Measurements from ENCODE around the gene LYRM1.
"Not testable (repeated sequence)": the region's sequence is repeated elsewhere in the genome, so short reads cannot be mapped to it uniquely, and the experiment has no call there.

LYRM1 gene

GRCh38 chr16:20937736-20938135 lies 37.2 kb downstream of the LYRM1 start:
- no peak for DNase-seq (ENCODE audit: low spot score)

GRCh38 chr16:20938426-20938825 lies 37.9 kb downstream of the LYRM1 start:
- DNase-seq (ENCODE audit: low spot score) = no peak

- DNase-seq (ENCODE audit: low spot score) = no peak
These were observed 39.0 kb downstream of the LYRM1 start for GRCh38 chr16:20939611-20940010.

- DNase-seq (ENCODE audit: low spot score) = no peak
These were observed 40.5 kb downstream of the LYRM1 start for GRCh38 chr16:20940871-20941635.

- no peak for DNase-seq (ENCODE audit: low spot score)
These were observed 41.0 kb downstream of the LYRM1 start for GRCh38 chr16:20941636-20941926.

GRCh38 chr16:20942256-20942655 lies 41.7 kb downstream of the LYRM1 start:
- no peak for DNase-seq (ENCODE audit: low spot score)

- DNase-seq (ENCODE audit: low spot score) = no peak
These were observed 44.4 kb downstream of the LYRM1 start for GRCh38 chr16:20944861-20945574.

GRCh38 chr16:20945575-20945875 lies 45.0 kb downstream of the LYRM1 start:
- DNase-seq (ENCODE audit: low spot score) = not testable (repeated sequence)

- no peak for DNase-seq (ENCODE audit: low spot score)
These were observed 45.6 kb downstream of the LYRM1 start for GRCh38 chr16:20946015-20946629.

GRCh38 chr16:20948444-20948843 lies 47.9 kb downstream of the LYRM1 start:
- no peak for DNase-seq (ENCODE audit: low spot score)

- DNase-seq (ENCODE audit: low spot score) = no peak
These were observed 49.1 kb downstream of the LYRM1 start for GRCh38 chr16:20949660-20950059.

- no peak for DNase-seq (ENCODE audit: low spot score)
These were observed 49.7 kb downstream of the LYRM1 start for GRCh38 chr16:20950294-20950693.

GRCh38 chr16:20952139-20952920 lies 51.8 kb downstream of the LYRM1 start:
- peak; percentile 35 for DNase-seq (ENCODE audit: low spot score)

GRCh38 chr16:20954574-20954973 lies 54.0 kb downstream of the LYRM1 start:
- DNase-seq (ENCODE audit: low spot score) = no peak

GRCh38 chr16:20956319-20956718 lies 55.7 kb downstream of the LYRM1 start:
- no peak for DNase-seq (ENCODE audit: low spot score)

GRCh38 chr16:20957153-20957552 lies 56.6 kb downstream of the LYRM1 start:
- no peak for DNase-seq (ENCODE audit: low spot score)

GRCh38 chr16:20960899-20961298 lies 60.3 kb downstream of the LYRM1 start:
- no peak for DNase-seq (ENCODE audit: low spot score)

- no peak for DNase-seq (ENCODE audit: low spot score)
These were observed 68.2 kb downstream of the LYRM1 start for GRCh38 chr16:20968765-20969164.

- DNase-seq (ENCODE audit: low spot score) = no peak
These were observed 68.8 kb downstream of the LYRM1 start for GRCh38 chr16:20969386-20969785.

GRCh38 chr16:20971401-20971800 lies 70.8 kb downstream of the LYRM1 start:
- no peak for DNase-seq (ENCODE audit: low spot score)

- not testable (repeated sequence) for DNase-seq (ENCODE audit: low spot score)
These were observed 72.6 kb downstream of the LYRM1 start for GRCh38 chr16:20973201-20973600.

Measured in iPS-NIHi11 (cell line).